ENCODE results near the gene MICA. TPM values are rescaled to one million over a fixed set of nuclear protein-coding genes. Genes with fewer than 3 reads are reported as not detected.
"Not testable (repeated sequence)": the region's sequence is repeated elsewhere in the genome, so short reads cannot be mapped to it uniquely, and the experiment has no call there.

Gene MICA
- total RNA-seq, 1 donor from 2014 or later, result 19.2 TPM

DNA sequence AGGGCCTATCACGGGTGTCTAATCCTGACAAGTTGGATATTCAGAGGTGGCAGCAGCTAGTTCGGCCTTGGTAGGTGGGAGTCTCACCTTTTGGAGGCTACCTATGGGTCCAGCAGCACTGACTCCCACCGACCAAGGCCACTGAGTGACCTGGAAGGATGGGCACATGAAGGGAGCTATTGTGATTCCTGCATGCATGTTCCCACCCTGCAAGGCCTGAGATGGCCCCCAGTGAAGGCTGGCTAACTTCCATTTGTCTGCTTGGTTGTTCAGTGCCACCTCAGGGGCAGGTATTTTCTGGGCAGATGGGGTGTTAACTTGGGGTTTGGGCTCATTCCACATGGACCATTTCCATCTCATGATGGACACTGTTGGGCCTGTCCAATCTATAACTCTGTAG, 18.4 kb upstream of the MICA start:
- no peak overlapping the region for H3K27ac ChIP-seq
- TF ChIP-seq, protein P1, sequence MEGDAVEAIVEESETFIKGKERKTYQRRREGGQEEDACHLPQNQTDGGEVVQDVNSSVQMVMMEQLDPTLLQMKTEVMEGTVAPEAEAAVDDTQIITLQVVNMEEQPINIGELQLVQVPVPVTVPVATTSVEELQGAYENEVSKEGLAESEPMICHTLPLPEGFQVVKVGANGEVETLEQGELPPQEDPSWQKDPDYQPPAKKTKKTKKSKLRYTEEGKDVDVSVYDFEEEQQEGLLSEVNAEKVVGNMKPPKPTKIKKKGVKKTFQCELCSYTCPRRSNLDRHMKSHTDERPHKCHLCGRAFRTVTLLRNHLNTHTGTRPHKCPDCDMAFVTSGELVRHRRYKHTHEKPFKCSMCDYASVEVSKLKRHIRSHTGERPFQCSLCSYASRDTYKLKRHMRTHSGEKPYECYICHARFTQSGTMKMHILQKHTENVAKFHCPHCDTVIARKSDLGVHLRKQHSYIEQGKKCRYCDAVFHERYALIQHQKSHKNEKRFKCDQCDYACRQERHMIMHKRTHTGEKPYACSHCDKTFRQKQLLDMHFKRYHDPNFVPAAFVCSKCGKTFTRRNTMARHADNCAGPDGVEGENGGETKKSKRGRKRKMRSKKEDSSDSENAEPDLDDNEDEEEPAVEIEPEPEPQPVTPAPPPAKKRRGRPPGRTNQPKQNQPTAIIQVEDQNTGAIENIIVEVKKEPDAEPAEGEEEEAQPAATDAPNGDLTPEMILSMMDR (IDR thresholded peaks at IDR 0.05), result no peak
- no peaks in the 10 kb centered on the region for H3K4me1 ChIP-seq
- H3K36me3 ChIP-seq, result no peaks in the 10 kb centered on the region
- no peaks in the 10 kb centered on the region for H3K9me3 ChIP-seq
- no peak overlapping the region for H3K4me3 ChIP-seq
- no peak for DNase-seq (ENCODE audit: low spot score in 2 of 2)
- intact Hi-C loops (cut with DNase I), result no loop called here
- H3K27me3 ChIP-seq, result no peaks in the 10 kb centered on the region

DNA sequence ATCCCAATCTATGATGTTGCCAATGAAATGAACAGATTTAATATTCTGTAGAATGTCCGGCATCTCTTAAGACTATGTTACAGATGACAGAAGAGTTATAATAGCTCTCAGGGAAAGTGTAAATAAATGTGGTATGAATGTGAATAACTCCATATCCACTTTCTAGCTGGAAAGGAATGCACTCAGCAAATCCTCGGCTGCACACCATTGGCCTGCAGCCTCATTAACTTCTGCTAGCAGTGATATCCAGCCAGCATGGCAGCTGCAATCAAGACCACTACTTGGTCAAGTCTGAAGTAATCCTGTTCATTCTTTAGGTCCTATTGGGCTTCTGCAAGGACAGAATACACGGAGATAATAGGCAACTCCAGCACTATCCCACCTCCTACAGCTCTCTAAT, 17.3 kb upstream of the MICA start:
- Histone ChIP-seq H3K36me3 (no peaks in the 10 kb centered on the region), H3K4me1 (no peaks in the 10 kb centered on the region), H3K4me3 (no peak overlapping the region), H3K9me3 (no peaks in the 10 kb centered on the region), H3K27ac (no peak overlapping the region), H3K27me3 (no peaks in the 10 kb centered on the region)
- no peak for DNase-seq (ENCODE audit: low spot score in 2 of 2)
- TF ChIP-seq, protein P1 (IDR thresholded peaks at IDR 0.05), result no peak
- intact Hi-C loops (cut with DNase I), result no loop called here

GRCh38 chr6:31386977-31387376, 16.4 kb upstream of the MICA start:
- DNase-seq (ENCODE audit: low spot score in 2 of 2), result no peak
- no peaks in the 10 kb centered on the region for H3K36me3 ChIP-seq
- H3K27ac ChIP-seq, result no peak overlapping the region
- no peak overlapping the region for H3K4me3 ChIP-seq
- intact Hi-C loops (cut with DNase I), result no loop called here
- no peaks in the 10 kb centered on the region for H3K4me1 ChIP-seq
- no peaks in the 10 kb centered on the region for H3K9me3 ChIP-seq
- TF ChIP-seq, protein P1 (IDR thresholded peaks at IDR 0.05), result no peak
- H3K27me3 ChIP-seq, result no peaks in the 10 kb centered on the region

DNA sequence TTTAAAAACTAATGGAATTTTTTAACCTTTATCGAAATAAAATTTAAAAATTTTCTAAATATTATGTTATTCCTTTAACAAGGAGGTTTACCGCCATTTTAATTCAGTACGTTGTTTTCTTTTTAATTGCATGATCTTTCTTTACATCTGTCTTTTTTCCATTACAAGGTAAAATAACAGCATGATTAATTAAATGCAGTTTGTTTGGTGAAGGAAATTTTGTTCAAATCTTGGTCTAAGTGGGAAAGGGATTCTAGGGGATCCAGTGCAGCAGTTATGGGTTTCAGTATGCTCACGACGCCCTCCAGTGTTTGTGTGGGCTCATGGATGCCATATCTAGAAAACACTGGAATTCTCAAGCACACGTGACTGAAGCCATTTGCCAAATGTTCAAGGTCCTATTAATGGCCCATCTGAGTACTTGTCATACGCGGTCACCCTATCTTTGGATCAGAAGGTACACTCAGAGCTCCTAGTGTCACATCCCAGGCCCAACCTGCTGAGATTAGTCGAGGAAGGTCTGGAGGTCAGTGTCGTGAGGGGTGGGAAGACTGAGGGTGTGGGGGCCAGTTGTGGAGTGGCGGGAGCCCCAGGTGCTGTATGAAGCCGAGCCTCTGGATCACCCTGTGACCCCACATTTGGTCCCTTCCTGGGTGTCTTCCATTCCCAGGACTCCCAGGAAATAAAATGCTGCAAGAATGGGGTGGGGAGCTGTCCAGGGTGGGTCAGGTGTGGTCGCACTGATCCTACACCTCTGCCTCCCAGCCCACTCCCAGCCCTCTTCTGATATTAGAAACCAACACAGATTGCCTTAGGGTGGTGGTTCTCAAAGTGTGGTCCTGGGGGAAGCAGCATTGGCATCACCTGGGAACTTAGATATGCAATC, 14.2 kb upstream of the MICA start:
- H3K27me3 ChIP-seq; H3K4me1 ChIP-seq; H3K9me3 ChIP-seq; H3K4me3 ChIP-seq; intact Hi-C loops (cut with DNase I); DNase-seq (ENCODE audit: low spot score in 2 of 2); H3K36me3 ChIP-seq; H3K27ac ChIP-seq: not testable (repeated sequence)

DNA sequence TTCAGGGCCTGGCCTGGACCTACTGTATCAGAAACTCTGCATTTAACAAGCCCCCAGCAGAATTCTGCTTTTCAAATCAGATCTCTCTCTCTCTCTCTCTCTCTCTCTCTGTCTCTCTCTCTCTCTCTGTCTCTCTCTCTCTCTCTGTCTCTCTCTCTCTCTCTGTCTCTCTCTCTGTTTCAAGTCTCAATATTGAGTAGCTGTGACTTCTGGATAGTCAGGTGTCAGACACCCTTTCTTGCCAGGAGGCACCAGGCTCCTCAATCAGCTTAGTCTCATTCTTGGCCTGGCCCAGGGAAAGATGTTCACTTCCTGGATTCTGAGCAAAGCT, 13.6 kb upstream of the MICA start:
- H3K36me3 ChIP-seq; H3K27ac ChIP-seq; H3K27me3 ChIP-seq; DNase-seq (ENCODE audit: low spot score in 2 of 2); H3K4me1 ChIP-seq; intact Hi-C loops (cut with DNase I); H3K9me3 ChIP-seq; H3K4me3 ChIP-seq: not testable (repeated sequence)

DNA sequence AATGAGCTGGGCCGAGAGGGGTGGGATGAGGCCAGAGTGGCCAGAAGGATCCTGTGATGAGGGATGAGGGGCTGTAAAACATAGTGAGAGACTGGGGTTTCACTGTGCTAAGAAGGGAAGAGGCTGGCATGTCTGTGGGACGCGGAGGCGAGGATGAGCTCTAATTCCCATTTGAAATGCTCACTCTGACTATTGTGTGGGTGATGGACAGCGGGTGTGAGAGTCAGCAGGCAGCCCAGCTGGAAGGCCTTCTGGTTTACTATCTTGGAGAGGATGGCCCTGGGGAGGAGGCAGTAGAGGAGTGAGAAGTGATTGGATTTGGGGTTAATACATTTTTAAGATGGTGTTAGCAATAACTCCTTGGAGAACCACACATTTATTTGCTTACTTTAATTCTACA, 9.5 kb upstream of the MICA start:
- Histone ChIP-seq H3K4me1 (peaks cover 0 to 4% of the 10 kb centered on the region in 2 donors), H3K27ac (no peak overlapping the region), H3K27me3 (no peaks in the 10 kb centered on the region), H3K9me3 (no peaks in the 10 kb centered on the region), H3K36me3 (peaks cover 0 to 7% of the 10 kb centered on the region in 2 donors), H3K4me3 (no peak overlapping the region)
- intact Hi-C loops (cut with DNase I), result no loop called here
- no peak for DNase-seq (ENCODE audit: low spot score in 2 of 2)
- TF ChIP-seq, protein P1 (IDR thresholded peaks at IDR 0.05), result no peak
